Keratinocyte (primary cell): ENCODE data around the gene AQP9. TPM values are rescaled to one million over a fixed set of nuclear protein-coding genes. Genes with fewer than 3 reads are reported as not detected.
A peak's percentile ranks its signal among the peaks of the same experiment; 100 is the strongest.
"Not testable (repeated sequence)": the region's sequence is repeated elsewhere in the genome, so short reads cannot be mapped to it uniquely, and the experiment has no call there.

Experiments
- DNase-seq: peaks from one replicate; pipeline ENCODE4 v3.0.0-alpha.2; 2011; ENCODE audit warnings: low read depth, missing footprints, low spot score
- FAIRE-seq: peaks from 2 replicates; lab custom pipeline; 2011; peaks lifted over from hg19 to GRCh38; lab: Jason Lieb, UNC
- H2AFZ ChIP-seq: 2 replicates; pipeline ENCODE4 v1.6.0; 2012; ENCODE audit warnings: low read length, control low read depth, inconsistent platforms; ENCODE audit not compliant: control insufficient read depth
- H3K27ac ChIP-seq: 2 replicates; pipeline ENCODE4 v1.5.1; 2011; ENCODE audit warnings: low read length; ENCODE audit not compliant: control insufficient read depth, insufficient read depth
- H3K27me3 ChIP-seq: 3 replicates; pipeline ENCODE4 v1.6.0; 2011; ENCODE audit warnings: low read length; ENCODE audit not compliant: control insufficient read depth, insufficient read depth; ENCODE audit errors: extremely low read depth
- H3K36me3 ChIP-seq, 2 experiments: 2 replicates in 1 of 2; 3 replicates in 1 of 2; pipeline ENCODE4 v1.5.1; 2011; ENCODE audit warnings: low read length in 2 of 2, mild to moderate bottlenecking in 1 of 2; ENCODE audit not compliant: control insufficient read depth in 2 of 2, insufficient read depth in 2 of 2; ENCODE audit errors: extremely low read depth in 1 of 2
- H3K4me1 ChIP-seq: 3 replicates; pipeline ENCODE4 v1.5.1; 2011; ENCODE audit warnings: low read length; ENCODE audit not compliant: control insufficient read depth, insufficient read depth; ENCODE audit errors: extremely low read depth
- H3K4me2 ChIP-seq: 3 replicates; pipeline ENCODE4 v1.6.0; 2011; ENCODE audit warnings: low read depth, low read length; ENCODE audit not compliant: control insufficient read depth, insufficient read depth; ENCODE audit errors: extremely low read depth
- H3K4me3 ChIP-seq, 3 experiments: fragments of 200-600 bp in 1 of 3; sonication (generic) in 1 of 3; 2 replicates in 2 of 3; 3 replicates in 1 of 3; pipeline ENCODE4 v1.5.1; 2011 to 2016; ENCODE audit warnings: low read length in 3 of 3, mild to moderate bottlenecking in 3 of 3, control low read depth in 2 of 3, inconsistent platforms in 1 of 3, low read depth in 1 of 3, mixed read lengths in 1 of 3, mixed run types in 1 of 3, moderate library complexity in 1 of 3; ENCODE audit not compliant: control insufficient read depth in 2 of 3, insufficient read depth in 2 of 3; ENCODE audit errors: extremely low read depth in 1 of 3
- H3K79me2 ChIP-seq: 2 replicates; pipeline ENCODE4 v1.6.0; 2012; ENCODE audit warnings: low read length; ENCODE audit not compliant: control insufficient read depth, insufficient read depth
- H3K9ac ChIP-seq: 3 replicates; pipeline ENCODE4 v1.6.0; 2011; ENCODE audit warnings: low read length; ENCODE audit not compliant: control insufficient read depth, insufficient read depth; ENCODE audit errors: extremely low read depth
- H3K9me1 ChIP-seq: 3 replicates; pipeline ENCODE4 v1.6.0; 2011; ENCODE audit warnings: low read length; ENCODE audit not compliant: control insufficient read depth, insufficient read depth; ENCODE audit errors: extremely low read depth
- H3K9me3 ChIP-seq: 2 replicates; pipeline ENCODE4 v1.5.1; 2012; ENCODE audit warnings: low read depth, low read length; ENCODE audit not compliant: control insufficient read depth
- H4K20me1 ChIP-seq: 3 replicates; pipeline ENCODE4 v1.6.0; 2011; ENCODE audit warnings: low read length; ENCODE audit not compliant: control insufficient read depth, insufficient read depth; ENCODE audit errors: extremely low read depth
- EZH2 ChIP-seq: IDR thresholded peaks from one replicate; pipeline ENCODE4 v1.6.1; 2012; ENCODE audit warnings: inconsistent platforms, mild to moderate bottlenecking, low read length, moderate library complexity
- dilution Hi-C: fragments of 300-500 bp; cut with MboI; formaldehyde crosslinking; loops from one replicate; pipeline ENCODE4 v1.7.0; 2020; ENCODE audit warnings: low sequenced_read_pairs; ENCODE audit not compliant: extremely low pct_ligation_motif_present
- polyA plus RNA-seq, 5 experiments: library from polyadenylated mRNA; depleted of rRNA in 3 of 5; stranded (reverse) in 3 of 5; stranded (forward) in 1 of 5; unstranded in 1 of 5; fragments of >200 nt; gene quantifications; 1 replicate in 1 of 5; 2 replicates in 3 of 5; 3 replicates in 1 of 5; pipeline versions ENCODE4 v1.2.1 to v1.2.3, GENCODE V29; 2011 to 2012; ENCODE audit warnings: missing spikeins in 2 of 5, low read depth in 1 of 5, low replicate concordance in 1 of 5
- TF ChIP-seq, protein P1 (sequence below), 3 experiments: IDR thresholded peaks in 1 of 3; conservative IDR thresholded peaks in 1 of 3; optimal IDR thresholded peaks in 1 of 3; 2 replicates in 2 of 3; 3 replicates in 1 of 3; pipeline versions ENCODE3 to v1.5.1; 2011; ENCODE audit warnings: low read length in 3 of 3, mild to moderate bottlenecking in 3 of 3, moderate library complexity in 2 of 3, control low read depth in 1 of 3, inconsistent platforms in 1 of 3; ENCODE audit not compliant: insufficient read depth in 2 of 3; ENCODE audit errors: extremely low read depth in 1 of 3

The AQP9 gene
- polyA plus RNA-seq, 1 donor (not counting 4 experiments of a cell fraction or from before 2014, with no cell fraction given), result 2.6 TPM

DNA sequence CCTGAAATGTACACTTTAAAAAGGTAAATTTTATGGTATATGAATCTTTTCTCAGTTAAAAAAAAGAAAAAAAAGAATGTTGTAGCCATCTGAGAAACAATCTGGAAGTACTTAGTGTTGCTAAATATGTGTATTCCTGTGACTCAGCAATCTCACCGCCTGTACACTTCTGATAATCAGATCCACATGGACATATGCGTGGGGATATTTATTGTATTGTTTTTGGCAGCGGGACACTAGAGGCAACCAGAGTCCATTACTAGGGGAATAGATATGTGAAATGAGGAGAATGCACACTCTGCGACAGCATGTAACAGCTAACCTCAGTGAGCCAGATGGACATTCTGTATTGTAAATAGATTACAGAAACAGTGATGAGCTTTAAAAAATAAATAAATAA lies 65.4 kb downstream of the AQP9 start:
- Histone ChIP-seq H3K36me3 (no peaks in the 10 kb centered on the region), H3K4me1 (peaks cover 3% of the 10 kb centered on the region), H3K79me2 (no peaks in the 10 kb centered on the region), H3K9me1 (no peaks in the 10 kb centered on the region), H4K20me1 (no peaks in the 10 kb centered on the region), H3K9me3 (no peaks in the 10 kb centered on the region), H3K27ac (no peak overlapping the region), H3K9ac (no peak overlapping the region), H3K27me3 (no peaks in the 10 kb centered on the region), H3K4me3 (no peak overlapping the region), H2AFZ (no peak overlapping the region), H3K4me2 (no peak overlapping the region)
- no peak for FAIRE-seq
- dilution Hi-C loops, result no loop called here
- TF ChIP-seq, protein P1, sequence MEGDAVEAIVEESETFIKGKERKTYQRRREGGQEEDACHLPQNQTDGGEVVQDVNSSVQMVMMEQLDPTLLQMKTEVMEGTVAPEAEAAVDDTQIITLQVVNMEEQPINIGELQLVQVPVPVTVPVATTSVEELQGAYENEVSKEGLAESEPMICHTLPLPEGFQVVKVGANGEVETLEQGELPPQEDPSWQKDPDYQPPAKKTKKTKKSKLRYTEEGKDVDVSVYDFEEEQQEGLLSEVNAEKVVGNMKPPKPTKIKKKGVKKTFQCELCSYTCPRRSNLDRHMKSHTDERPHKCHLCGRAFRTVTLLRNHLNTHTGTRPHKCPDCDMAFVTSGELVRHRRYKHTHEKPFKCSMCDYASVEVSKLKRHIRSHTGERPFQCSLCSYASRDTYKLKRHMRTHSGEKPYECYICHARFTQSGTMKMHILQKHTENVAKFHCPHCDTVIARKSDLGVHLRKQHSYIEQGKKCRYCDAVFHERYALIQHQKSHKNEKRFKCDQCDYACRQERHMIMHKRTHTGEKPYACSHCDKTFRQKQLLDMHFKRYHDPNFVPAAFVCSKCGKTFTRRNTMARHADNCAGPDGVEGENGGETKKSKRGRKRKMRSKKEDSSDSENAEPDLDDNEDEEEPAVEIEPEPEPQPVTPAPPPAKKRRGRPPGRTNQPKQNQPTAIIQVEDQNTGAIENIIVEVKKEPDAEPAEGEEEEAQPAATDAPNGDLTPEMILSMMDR (optimal IDR thresholded peaks at IDR 0.05 in 1 of 3, IDR thresholded peaks at IDR 0.05 in 1 of 3, conservative IDR thresholded peaks at IDR 0.05 in 1 of 3; ENCODE audit: extremely low read depth in 1 of 3, insufficient read depth in 2 of 3, low read length in 3 of 3), result no peak
- TF ChIP-seq EZH2, result no peak
- no peak for DNase-seq

DNA sequence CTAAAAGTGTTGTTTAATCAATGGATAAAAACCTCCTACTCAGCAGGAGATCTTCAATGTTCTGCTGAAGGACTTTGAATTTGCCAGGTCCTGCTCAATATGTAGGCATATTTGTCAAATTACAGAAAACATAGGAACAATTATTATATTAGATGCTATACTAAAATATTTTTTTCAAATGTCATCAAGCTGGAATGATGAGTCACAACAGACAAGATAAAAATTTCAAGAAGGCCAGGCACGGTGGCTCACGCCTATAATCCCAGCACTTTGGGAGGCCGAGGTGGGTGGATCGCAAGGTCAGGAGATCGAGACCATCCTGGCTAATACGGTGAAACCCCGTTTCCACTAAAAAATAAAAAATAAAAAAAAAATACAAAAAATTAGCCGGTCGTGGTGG lies 68.0 kb downstream of the AQP9 start:
- Histone ChIP-seq H3K36me3 (no peaks in the 10 kb centered on the region), H3K27me3 (no peaks in the 10 kb centered on the region), H3K4me2 (no peak overlapping the region), H3K4me3 (no peak overlapping the region), H3K9me1 (no peaks in the 10 kb centered on the region), H4K20me1 (no peaks in the 10 kb centered on the region), H3K9me3 (no peaks in the 10 kb centered on the region), H3K79me2 (no peaks in the 10 kb centered on the region), H3K9ac (no peak overlapping the region), H3K4me1 (peaks cover 22% of the 10 kb centered on the region), H3K27ac (no peak overlapping the region), H2AFZ (no peak overlapping the region)
- TF ChIP-seq EZH2, result no peak
- TF ChIP-seq, protein P1 (optimal IDR thresholded peaks at IDR 0.05 in 1 of 3, IDR thresholded peaks at IDR 0.05 in 1 of 3, conservative IDR thresholded peaks at IDR 0.05 in 1 of 3; ENCODE audit: extremely low read depth in 1 of 3, insufficient read depth in 2 of 3, low read length in 3 of 3), result no peak
- FAIRE-seq (no peak), DNase-seq (no peak)
- dilution Hi-C loops, result no loop called here

DNA sequence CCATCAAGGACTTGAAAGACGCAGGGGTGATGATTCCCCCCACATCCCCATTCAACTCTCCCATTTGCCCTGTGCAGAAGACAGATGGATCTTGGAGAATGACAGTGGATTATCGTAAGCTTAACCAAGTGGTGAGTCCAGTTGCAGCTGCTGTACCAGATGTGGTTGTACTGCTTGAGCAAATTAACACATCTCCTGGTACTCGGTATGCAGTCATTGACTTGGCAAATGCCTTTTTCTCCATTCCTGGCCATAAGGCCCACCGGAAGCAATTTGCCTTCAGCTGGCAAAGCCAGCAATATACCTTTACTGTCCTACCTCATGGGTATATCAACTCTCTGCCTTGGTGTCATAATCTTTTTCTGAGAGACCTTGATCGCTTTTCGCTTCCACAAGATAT lies 70.0 kb downstream of the AQP9 start:
- H3K4me3 ChIP-seq, H3K9ac ChIP-seq, H3K9me3 ChIP-seq, H3K27ac ChIP-seq, DNase-seq, H3K4me2 ChIP-seq, H3K9me1 ChIP-seq, FAIRE-seq, H4K20me1 ChIP-seq, H3K36me3 ChIP-seq, H3K79me2 ChIP-seq, H3K27me3 ChIP-seq, dilution Hi-C loops, H2AFZ ChIP-seq: not testable (repeated sequence)
- peaks cover 22% of the 10 kb centered on the region for H3K4me1 ChIP-seq

DNA sequence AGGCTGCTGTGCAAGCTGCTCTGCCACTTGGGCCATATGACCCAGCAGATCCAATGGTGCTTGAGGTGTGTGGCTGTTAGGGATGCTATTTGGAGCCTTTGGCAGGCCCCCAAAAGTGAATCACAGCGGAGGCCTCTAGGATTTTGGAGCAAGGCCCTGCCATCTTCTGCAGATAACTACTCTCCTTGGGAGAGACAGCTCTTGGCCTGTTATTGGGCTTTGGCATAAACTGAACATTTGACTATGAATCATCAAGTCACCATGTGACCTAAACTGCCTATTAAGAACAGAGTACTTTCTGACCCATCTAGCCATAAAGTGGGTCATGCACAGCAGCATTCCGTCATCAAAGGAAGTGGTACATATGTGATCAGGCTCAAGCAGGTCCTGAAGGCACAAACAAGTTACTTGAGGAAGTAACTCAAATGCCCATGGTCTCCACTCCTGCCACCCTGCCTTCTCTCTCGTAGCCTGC lies 70.9 kb downstream of the AQP9 start:
- H3K9me3 ChIP-seq, H4K20me1 ChIP-seq, H3K27me3 ChIP-seq, H3K4me3 ChIP-seq, dilution Hi-C loops, H3K36me3 ChIP-seq, H3K9me1 ChIP-seq, H3K79me2 ChIP-seq: not testable (repeated sequence)
- H3K9ac ChIP-seq, result peak overlapping the region; percentile 33
- FAIRE-seq (peak; percentile 94), DNase-seq (peak; percentile 77)
- peak overlapping the region; percentile 60 for H3K4me2 ChIP-seq
- peak overlapping the region; percentile 75 for H3K27ac ChIP-seq
- H3K4me1 ChIP-seq, result peaks cover 22% of the 10 kb centered on the region
- peak overlapping the region; percentile 46 for H2AFZ ChIP-seq
